Thoracic aorta (tissue), 2 donors: ENCODE data around the gene SART3. TPM values are rescaled to one million over a fixed set of nuclear protein-coding genes. Genes with fewer than 3 reads are reported as not detected.

ENCODE experiments used
- ATAC-seq: fragments of 150-250 bp; one replicate; pipeline ENCODE4 v1.8.0; 2017; ENCODE audit warnings: low read depth; ENCODE audit not compliant: insufficient number of reproducible peaks, low FRiP score
- DNase-seq: peaks from one replicate; pipeline ENCODE4 v3.0.0-alpha.2; 2020; ENCODE audit warnings: low spot score
- H3K27ac ChIP-seq, 2 donors: fragments of 200-600 bp; sonication (generic); 1 replicate in 1 of 2; 2 replicates in 1 of 2; pipeline ENCODE4 v1.5.1; 2016; ENCODE audit warnings: mild to moderate bottlenecking in 2 of 2, moderate library complexity in 2 of 2
- H3K27me3 ChIP-seq: fragments of 200-600 bp; sonication (generic); replicated peaks from 2 replicates; pipeline ENCODE4 v1.6.0; 2016; ENCODE audit warnings: mild to moderate bottlenecking; ENCODE audit not compliant: insufficient read depth
- H3K36me3 ChIP-seq: fragments of 200-600 bp; sonication (generic); one replicate; pipeline ENCODE4 v1.5.1; 2016
- H3K4me1 ChIP-seq, 2 donors: fragments of 200-600 bp; sonication (generic); 1 replicate in 1 of 2; 2 replicates in 1 of 2; pipeline versions ENCODE4 v1.5.1 to v1.6.0; 2016; ENCODE audit warnings: low read depth in 2 of 2, mild to moderate bottlenecking in 1 of 2; ENCODE audit not compliant: control insufficient read depth in 1 of 2
- H3K4me3 ChIP-seq: fragments of 200-600 bp; sonication (generic); 2 replicates; pipeline ENCODE4 v1.5.1; 2016; ENCODE audit warnings: mild to moderate bottlenecking
- H3K9me3 ChIP-seq: fragments of 200-600 bp; sonication (generic); 2 replicates; pipeline ENCODE4 v1.5.1; 2016
- total RNA-seq, 2 donors: library from RNA; depleted of rRNA; stranded (reverse); fragments of >200 nt; gene quantifications; one replicate each; pipeline versions ENCODE4 v1.1.0 to v1.2.3, GENCODE V29; 2016
- TF ChIP-seq, protein P1 (sequence below): fragments of 200-600 bp; sonication (generic); IDR thresholded peaks from one replicate; pipeline ENCODE4 v1.5.1; 2019; ENCODE audit warnings: antibody characterized with exemption

SART3 gene
- total RNA-seq, 2 donors from 2014 or later = 52.1 to 94.0 TPM

DNA sequence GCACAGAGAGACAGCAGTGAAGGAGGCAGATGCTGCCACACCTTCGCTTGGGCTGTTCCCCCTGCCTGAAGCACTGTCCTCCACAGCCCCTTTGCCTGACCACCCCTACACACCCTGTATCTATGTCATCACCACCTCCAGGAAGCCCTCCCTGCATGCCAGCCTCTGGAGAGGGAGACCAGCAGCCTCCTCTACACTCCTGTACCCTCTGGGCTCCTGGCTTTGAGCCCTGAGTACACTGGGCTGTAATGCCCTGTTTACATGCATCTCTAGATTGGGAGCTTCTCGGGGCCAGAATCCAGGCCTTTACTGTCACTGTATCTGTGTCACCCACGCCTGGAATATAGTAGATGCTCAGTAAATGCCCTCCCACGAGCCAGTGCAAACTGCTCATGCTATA lies 42.8 kb upstream of the SART3 start:
- H3K4me1 ChIP-seq = no peaks in the 10 kb centered on the region
- TF ChIP-seq, protein P1, sequence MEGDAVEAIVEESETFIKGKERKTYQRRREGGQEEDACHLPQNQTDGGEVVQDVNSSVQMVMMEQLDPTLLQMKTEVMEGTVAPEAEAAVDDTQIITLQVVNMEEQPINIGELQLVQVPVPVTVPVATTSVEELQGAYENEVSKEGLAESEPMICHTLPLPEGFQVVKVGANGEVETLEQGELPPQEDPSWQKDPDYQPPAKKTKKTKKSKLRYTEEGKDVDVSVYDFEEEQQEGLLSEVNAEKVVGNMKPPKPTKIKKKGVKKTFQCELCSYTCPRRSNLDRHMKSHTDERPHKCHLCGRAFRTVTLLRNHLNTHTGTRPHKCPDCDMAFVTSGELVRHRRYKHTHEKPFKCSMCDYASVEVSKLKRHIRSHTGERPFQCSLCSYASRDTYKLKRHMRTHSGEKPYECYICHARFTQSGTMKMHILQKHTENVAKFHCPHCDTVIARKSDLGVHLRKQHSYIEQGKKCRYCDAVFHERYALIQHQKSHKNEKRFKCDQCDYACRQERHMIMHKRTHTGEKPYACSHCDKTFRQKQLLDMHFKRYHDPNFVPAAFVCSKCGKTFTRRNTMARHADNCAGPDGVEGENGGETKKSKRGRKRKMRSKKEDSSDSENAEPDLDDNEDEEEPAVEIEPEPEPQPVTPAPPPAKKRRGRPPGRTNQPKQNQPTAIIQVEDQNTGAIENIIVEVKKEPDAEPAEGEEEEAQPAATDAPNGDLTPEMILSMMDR = no peak
- H3K27me3 ChIP-seq = no peaks in the 10 kb centered on the region
- no peak overlapping the region for H3K4me3 ChIP-seq
- no peak for ATAC-seq
- H3K9me3 ChIP-seq = no peaks in the 10 kb centered on the region
- no peaks in the 10 kb centered on the region for H3K36me3 ChIP-seq
- no peak overlapping the region for H3K27ac ChIP-seq
- DNase-seq = no peak

DNA sequence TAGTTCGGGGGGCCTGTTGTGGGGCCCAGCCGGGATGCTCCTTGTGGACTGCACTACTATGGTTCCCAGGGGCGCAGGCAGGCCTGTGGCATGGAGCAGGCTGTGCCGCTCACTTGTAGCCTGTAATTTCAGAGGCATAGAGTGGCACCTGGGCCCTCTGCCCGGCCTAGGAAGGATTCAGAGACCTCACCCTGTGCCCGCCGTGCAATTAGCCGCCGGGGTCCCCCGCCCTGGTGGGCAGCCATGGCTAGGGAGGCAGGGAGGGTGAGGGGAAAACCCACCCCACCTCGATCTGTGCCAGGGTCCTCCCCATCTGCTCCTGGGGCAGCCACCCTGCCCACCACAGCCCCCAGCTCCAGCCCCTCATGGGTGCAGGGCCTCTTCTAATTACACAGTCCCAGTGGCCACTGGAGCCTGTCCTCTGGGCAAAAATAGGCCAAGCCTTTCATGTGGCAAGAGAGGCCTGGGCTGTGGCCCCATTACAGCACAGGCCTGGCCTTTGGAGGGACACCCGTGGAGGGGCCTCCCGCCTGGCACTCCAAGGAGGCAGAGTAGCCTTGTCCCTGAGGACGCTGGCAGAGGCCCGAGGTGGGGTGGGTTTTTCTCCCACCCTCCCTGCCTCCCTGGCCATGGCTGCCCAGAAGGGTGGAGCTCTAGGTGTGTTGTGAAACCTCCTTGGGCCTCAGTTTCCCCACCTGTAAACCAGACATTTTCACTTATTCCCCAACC lies 42.2 kb upstream of the SART3 start:
- ATAC-seq (no peak), DNase-seq (no peak)
- H3K27ac ChIP-seq = no peak overlapping the region
- TF ChIP-seq, protein P1 = no peak
- no peak overlapping the region for H3K4me3 ChIP-seq
- no peaks in the 10 kb centered on the region for H3K27me3 ChIP-seq
- H3K4me1 ChIP-seq = no peaks in the 10 kb centered on the region
- no peaks in the 10 kb centered on the region for H3K9me3 ChIP-seq
- H3K36me3 ChIP-seq = no peaks in the 10 kb centered on the region

DNA sequence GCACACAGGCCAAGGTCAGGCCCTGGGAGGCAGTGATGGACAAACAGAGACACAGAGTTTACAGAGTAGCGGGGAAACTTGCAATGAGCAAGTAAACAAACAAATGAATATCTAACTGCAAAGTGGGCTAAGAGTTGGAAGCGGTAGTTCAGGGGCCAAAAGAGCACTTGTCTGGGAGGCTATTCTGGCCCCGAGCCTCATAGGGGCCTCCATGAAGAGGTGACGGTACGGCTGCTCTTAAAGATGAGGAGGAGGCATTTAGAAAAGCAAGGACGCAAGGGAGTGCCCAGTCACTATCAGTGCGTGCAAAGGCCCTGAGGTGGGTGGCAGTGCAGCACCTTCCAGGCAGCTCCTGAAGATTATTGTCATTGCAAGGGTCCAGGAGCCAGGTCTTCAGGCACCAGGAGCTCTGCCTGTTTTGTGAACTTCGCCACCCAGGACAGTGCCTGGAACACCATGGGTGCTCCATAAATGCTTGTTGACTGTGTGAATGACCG lies 41.3 kb upstream of the SART3 start:
- Histone ChIP-seq H3K36me3 (no peaks in the 10 kb centered on the region), H3K27me3 (no peaks in the 10 kb centered on the region), H3K27ac (no peak overlapping the region), H3K4me3 (no peak overlapping the region), H3K9me3 (no peaks in the 10 kb centered on the region), H3K4me1 (no peaks in the 10 kb centered on the region)
- DNase-seq (no peak), ATAC-seq (no peak)
- TF ChIP-seq, protein P1 = no peak

DNA sequence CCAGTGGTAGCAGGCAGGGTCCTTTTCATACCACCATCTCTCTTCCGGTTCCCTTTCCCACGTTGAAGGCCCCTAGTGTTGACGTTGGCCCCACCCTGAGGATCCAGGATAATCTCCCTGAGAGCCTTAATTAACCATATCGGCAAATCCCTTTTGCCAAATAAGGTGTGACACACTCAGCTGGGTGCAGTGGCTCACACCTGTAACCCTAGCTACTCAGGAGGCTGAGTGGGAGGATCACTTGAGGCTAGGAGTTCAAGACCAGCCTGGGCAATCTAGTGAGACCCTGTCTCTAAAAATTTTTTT lies 39.7 kb upstream of the SART3 start:
- DNase-seq (no peak), ATAC-seq (no peak)
- no peaks in the 10 kb centered on the region for H3K4me1 ChIP-seq

DNA sequence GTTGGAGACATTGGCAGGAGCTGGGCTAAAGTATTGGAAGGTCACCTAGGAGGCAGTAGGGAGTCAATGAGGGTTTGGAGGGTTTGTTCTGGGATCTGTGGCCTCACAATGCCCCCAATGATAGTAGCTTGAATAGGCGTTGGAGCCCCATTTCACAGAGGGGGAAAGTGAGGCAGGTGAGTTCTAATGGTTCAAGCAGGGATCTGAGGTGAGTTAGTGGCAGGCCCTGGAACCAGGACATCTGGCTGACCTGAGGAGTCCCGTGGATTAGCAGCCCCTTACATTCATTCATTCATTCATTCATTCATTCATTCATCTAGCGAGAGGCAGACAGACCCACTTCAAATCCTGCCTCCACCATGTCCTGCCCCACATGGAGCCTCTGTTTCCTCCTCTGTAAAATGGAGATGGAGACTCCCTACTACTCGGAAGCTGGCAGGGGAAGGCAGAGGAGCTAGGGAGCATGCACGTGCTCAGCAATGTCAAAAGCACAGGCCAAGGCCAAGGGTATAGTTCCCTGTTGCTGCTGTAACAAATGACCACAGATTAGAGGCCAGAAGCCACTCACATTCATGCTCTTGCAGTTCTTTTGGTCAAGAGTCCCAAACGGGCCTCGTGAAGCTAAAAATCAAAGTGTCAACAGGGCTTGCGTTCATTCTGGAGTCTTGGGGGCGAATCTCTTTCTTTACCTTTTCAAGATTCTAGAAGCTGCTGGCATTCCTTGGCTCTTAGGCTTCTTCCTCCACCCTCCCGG lies 39.2 kb upstream of the SART3 start:
- ATAC-seq (no peak), DNase-seq (no peak)
- Histone ChIP-seq H3K9me3 (no peaks in the 10 kb centered on the region), H3K27ac (no peak overlapping the region), H3K4me3 (no peak overlapping the region), H3K36me3 (no peaks in the 10 kb centered on the region), H3K27me3 (no peaks in the 10 kb centered on the region), H3K4me1 (no peaks in the 10 kb centered on the region)
- TF ChIP-seq, protein P1 = no peak

More for the DNA sequence above, 39.7 kb upstream of the SART3 start:
- TF ChIP-seq, protein P1 = no peak
- Histone ChIP-seq H3K36me3 (no peaks in the 10 kb centered on the region), H3K27ac (no peak overlapping the region), H3K4me3 (no peak overlapping the region), H3K9me3 (no peaks in the 10 kb centered on the region), H3K27me3 (no peaks in the 10 kb centered on the region)
